H1 (cell line): Measurements from ENCODE around the gene ANXA7. TPM values are rescaled to one million over a fixed set of nuclear protein-coding genes. Genes with fewer than 3 reads are reported as not detected.

Experiments used
- CTCF ChIA-PET: fragments of 300-600 bp; sonication (Branson Sonifier 250); formaldehyde crosslinking; loops from one replicate; lab custom pipeline; 2021; ENCODE audit not compliant: partially characterized antibody; lab: Charles Lee
- POLR2A ChIA-PET: fragments of 300-600 bp; sonication (Branson Sonifier 250); formaldehyde crosslinking; loops from one replicate; lab custom pipeline; 2021; ENCODE audit warnings: inconsistent platforms; ENCODE audit not compliant: partially characterized antibody; lab: Charles Lee
- DNase-seq, 2 experiments: peaks; one replicate each; pipeline versions ENCODE4 v3.0.0 to v3.0.0-alpha.2; 2010 to 2022; ENCODE audit warnings: low spot score in 2 of 2, low read depth in 1 of 2, mixed read lengths in 1 of 2
- FAIRE-seq: peaks from 2 replicates; lab custom pipeline; 2011; peaks lifted over from hg19 to GRCh38; lab: Jason Lieb, UNC
- H2AFZ ChIP-seq: 2 replicates; pipeline ENCODE4 v1.8.1; 2012; ENCODE audit warnings: low read length, inconsistent platforms
- H2AK5ac ChIP-seq: 2 replicates; pipeline ENCODE4 v1.6.1; 2013; ENCODE audit warnings: low read depth, low read length
- H2BK120ac ChIP-seq: replicated peaks from 2 replicates; pipeline ENCODE3; 2013; ENCODE audit warnings: low read depth, low read length, inconsistent platforms
- H2BK12ac ChIP-seq: 2 replicates; pipeline ENCODE4 v1.6.1; 2013; ENCODE audit warnings: low read depth, low read length
- H2BK15ac ChIP-seq: 2 replicates; pipeline ENCODE4 v1.6.1; 2013; ENCODE audit warnings: low read length
- H2BK20ac ChIP-seq: 2 replicates; pipeline ENCODE4 v1.6.1; 2013; ENCODE audit warnings: low read length
- H2BK5ac ChIP-seq: 2 replicates; pipeline ENCODE4 v1.6.1; 2013; ENCODE audit warnings: low read depth, low read length
- H3K14ac ChIP-seq: 2 replicates; pipeline ENCODE4 v1.6.1; 2013; ENCODE audit warnings: inconsistent platforms; ENCODE audit not compliant: insufficient read length
- H3K18ac ChIP-seq: 2 replicates; pipeline ENCODE4 v1.6.1; 2013; ENCODE audit warnings: low read length; ENCODE audit errors: extremely low read depth
- H3K23ac ChIP-seq: 2 replicates; pipeline ENCODE4 v1.6.1; 2013; ENCODE audit warnings: inconsistent platforms; ENCODE audit not compliant: insufficient read length
- H3K23me2 ChIP-seq: 2 replicates; pipeline ENCODE4 v1.6.1; 2013; ENCODE audit warnings: low read depth, low read length
- H3K27ac ChIP-seq: 2 replicates; pipeline ENCODE4 v1.6.1; 2011; ENCODE audit warnings: low read depth, low read length, inconsistent platforms
- H3K27me3 ChIP-seq, 4 experiments: replicated peaks in 1 of 4; 1 replicate in 1 of 4; 2 replicates in 3 of 4; pipeline versions ENCODE4 v1.6.1 to v1.8.1; 2011 to 2013; ENCODE audit warnings: low read length in 3 of 4, mild to moderate bottlenecking in 3 of 4, inconsistent platforms in 2 of 4, mixed read lengths in 2 of 4, moderate library complexity in 1 of 4; ENCODE audit not compliant: control insufficient read depth in 3 of 4, insufficient read depth in 3 of 4; ENCODE audit errors: extremely low read depth in 1 of 4
- H3K36me3 ChIP-seq, 4 experiments: 2 replicates each; pipeline versions ENCODE4 v1.6.1 to v1.8.1; 2011 to 2013; ENCODE audit warnings: mild to moderate bottlenecking in 4 of 4, low read length in 3 of 4, moderate library complexity in 2 of 4, control low read depth in 1 of 4, inconsistent platforms in 1 of 4; ENCODE audit not compliant: insufficient read depth in 4 of 4, control insufficient read depth in 2 of 4
- H3K4ac ChIP-seq: replicated peaks from 2 replicates; pipeline ENCODE3; 2013; ENCODE audit warnings: low read length, low read depth, mixed read lengths, inconsistent platforms; ENCODE audit not compliant: insufficient read length
- H3K4me1 ChIP-seq, 4 experiments: replicated peaks in 1 of 4; 1 replicate in 1 of 4; 2 replicates in 3 of 4; pipeline versions ENCODE4 v1.6.1 to v1.8.1; 2011 to 2013; ENCODE audit warnings: low read length in 3 of 4, inconsistent platforms in 2 of 4, mixed read lengths in 1 of 4; ENCODE audit not compliant: insufficient read depth in 4 of 4, control insufficient read depth in 3 of 4
- H3K4me2 ChIP-seq, 2 experiments: 2 replicates each; pipeline versions ENCODE4 v1.6.1 to v1.8.1; 2011 to 2013; ENCODE audit warnings: low read depth in 2 of 2, low read length in 2 of 2, control low read depth in 1 of 2, inconsistent platforms in 1 of 2, mild to moderate bottlenecking in 1 of 2; ENCODE audit not compliant: insufficient read depth in 1 of 2
- H3K4me3 ChIP-seq, 4 experiments: fragments of 200-600, 300-600 bp in 1 of 4; sonication (generic), shearing (Covaris generic), sonication (Bioruptor Twin) in 1 of 4; 2 replicates each; pipeline versions ENCODE4 v1.5.1 to v1.8.1; 2011 to 2016; ENCODE audit warnings: low read length in 4 of 4, low read depth in 3 of 4, control low read depth in 2 of 4, inconsistent platforms in 2 of 4, mild to moderate bottlenecking in 2 of 4, mixed read lengths in 1 of 4, moderate library complexity in 1 of 4; ENCODE audit not compliant: insufficient read depth in 2 of 4; ENCODE audit errors: extremely low read depth in 1 of 4
- H3K56ac ChIP-seq: replicated peaks from 2 replicates; pipeline ENCODE3; 2013; ENCODE audit warnings: low read depth, mild to moderate bottlenecking, mixed read lengths, low read length, inconsistent platforms; ENCODE audit not compliant: insufficient read length
- H3K79me1 ChIP-seq: 2 replicates; pipeline ENCODE4 v1.6.1; 2013; ENCODE audit warnings: low read depth, low read length, control low read depth
- H3K79me2 ChIP-seq, 2 experiments: 2 replicates each; pipeline versions ENCODE4 v1.6.1 to v1.8.1; 2012 to 2013; ENCODE audit warnings: low read length in 2 of 2, mild to moderate bottlenecking in 2 of 2, inconsistent platforms in 1 of 2; ENCODE audit not compliant: insufficient read depth in 2 of 2, control insufficient read depth in 1 of 2
- H3K9ac ChIP-seq, 4 experiments: replicated peaks in 1 of 4; 1 replicate in 1 of 4; 2 replicates in 3 of 4; pipeline versions ENCODE4 v1.6.1 to v1.8.1; 2011 to 2013; ENCODE audit warnings: low read depth in 3 of 4, low read length in 3 of 4, control low read depth in 2 of 4, mild to moderate bottlenecking in 2 of 4, moderate library complexity in 2 of 4, inconsistent platforms in 1 of 4; ENCODE audit errors: extremely low read depth in 1 of 4
- H3K9me3 ChIP-seq, 2 experiments: 2 replicates each; pipeline versions ENCODE4 v1.6.1 to v1.8.1; 2012 to 2013; ENCODE audit warnings: mild to moderate bottlenecking in 2 of 2, moderate library complexity in 2 of 2, control low read depth in 1 of 2, inconsistent platforms in 1 of 2, low read depth in 1 of 2, low read length in 1 of 2, mixed read lengths in 1 of 2; ENCODE audit not compliant: insufficient read depth in 2 of 2
- H4K20me1 ChIP-seq, 2 experiments: replicated peaks in 1 of 2; 2 replicates each; pipeline versions ENCODE3 to v1.8.1; 2011 to 2013; ENCODE audit warnings: inconsistent platforms in 2 of 2, low read length in 2 of 2, mild to moderate bottlenecking in 1 of 2; ENCODE audit not compliant: insufficient read depth in 2 of 2, control insufficient read depth in 1 of 2
- H4K5ac ChIP-seq: 2 replicates; pipeline ENCODE4 v1.6.1; 2013; ENCODE audit warnings: low read length, low read depth, mixed read lengths, inconsistent platforms; ENCODE audit not compliant: insufficient read length
- H4K8ac ChIP-seq: 2 replicates; pipeline ENCODE4 v1.8.0; 2013; ENCODE audit warnings: mild to moderate bottlenecking, moderate library complexity, low read length, inconsistent platforms; ENCODE audit not compliant: insufficient read depth; ENCODE audit errors: extremely low read depth
- H4K91ac ChIP-seq: replicated peaks from 2 replicates; pipeline ENCODE3; 2013; ENCODE audit warnings: low read length, mixed read lengths, inconsistent platforms; ENCODE audit not compliant: insufficient read length
- CHD1 ChIP-seq: IDR thresholded peaks from 2 replicates; pipeline ENCODE4 v1.6.1; 2012; ENCODE audit warnings: low read depth, low read length, improper control_type of control experiment
- HDAC6 ChIP-seq: IDR thresholded peaks from one replicate; pipeline ENCODE4 v1.7.1; 2012; ENCODE audit warnings: low read depth, mild to moderate bottlenecking, inconsistent platforms, low read length, moderate library complexity
- KDM1A ChIP-seq: fragments of 200-600, 300-600 bp; sonication (generic); IDR thresholded peaks from 2 replicates; pipeline ENCODE4 v1.7.1; 2016; ENCODE audit warnings: mild to moderate bottlenecking, low read length, borderline replicate concordance
- KDM4A ChIP-seq: IDR thresholded peaks from one replicate; pipeline ENCODE4 v1.7.1; 2012; ENCODE audit warnings: low read depth, mild to moderate bottlenecking, moderate library complexity, low read length, inconsistent platforms; ENCODE audit not compliant: severe bottlenecking
- RNF2 ChIP-seq: fragments of 200-900, 300-1000 bp; sonication (generic); IDR thresholded peaks from 2 replicates; pipeline ENCODE4 v1.7.1; 2016; ENCODE audit warnings: borderline replicate concordance, low read depth, mild to moderate bottlenecking, antibody characterized with exemption, low read length; ENCODE audit not compliant: poor library complexity, severe bottlenecking; ENCODE audit errors: missing control alignments
- SAP30 ChIP-seq: fragments of 300-600 bp; sonication (generic); IDR thresholded peaks from 2 replicates; pipeline ENCODE4 v1.7.1; 2012; ENCODE audit warnings: low read length, moderate library complexity, mild to moderate bottlenecking, inconsistent platforms; ENCODE audit not compliant: insufficient read depth, insufficient replicate concordance
- SIN3A ChIP-seq, 2 experiments: IDR thresholded peaks in 1 of 2; conservative IDR thresholded peaks in 1 of 2; 2 replicates each; pipeline ENCODE4 v1.6.1; 2011 to 2012; ENCODE audit warnings: low read length in 2 of 2, improper control_type of control experiment in 1 of 2, low read depth in 1 of 2, mild to moderate bottlenecking in 1 of 2
- SIX5 ChIP-seq: IDR thresholded peaks from 2 replicates; pipeline ENCODE4 v1.6.1; 2011; ENCODE audit warnings: mild to moderate bottlenecking, low read depth, low read length
- SP4 ChIP-seq: IDR thresholded peaks from 2 replicates; pipeline ENCODE4 v1.6.1; 2012; ENCODE audit warnings: low read length, inconsistent platforms
- TAF7 ChIP-seq: optimal IDR thresholded peaks from 2 replicates; pipeline ENCODE3; 2011; ENCODE audit warnings: low read depth, mild to moderate bottlenecking, inconsistent platforms, low read length, moderate library complexity, borderline replicate concordance
- WGBS, 2 experiments: shearing (Covaris generic) in 1 of 2; methylation state at CpG; one replicate each; pipeline versions ENCODE4 v1.1.6 to v1.1.7; 2013 to 2015; ENCODE audit warnings: low lambda C conversion rate in 2 of 2, mixed read lengths in 2 of 2, inconsistent platforms in 1 of 2, low coverage in 1 of 2, missing lambda C conversion rate in 1 of 2; ENCODE audit not compliant: insufficient replicate concordance in 2 of 2, insufficient coverage in 1 of 2, insufficient read length in 1 of 2; ENCODE audit errors: extremely low coverage in 1 of 2, missing lambda C conversion rate in 1 of 2; 5-methylcytosine and 5-hydroxymethylcytosine counted together
- polyA plus RNA-seq, 7 experiments: library from polyadenylated mRNA; depleted of rRNA in 3 of 7; stranded (reverse) in 5 of 7; unstranded in 2 of 7; fragments of >200 nt in 5 of 7; fragments of 200-250 nt in 2 of 7; gene quantifications; 1 replicate in 5 of 7; 2 replicates in 1 of 7; 4 replicates in 1 of 7; pipeline versions ENCODE4 v1.2.1 to v1.2.3, GENCODE V29; 2011 to 2013; ENCODE audit warnings: missing spikeins in 2 of 7, mixed read lengths in 2 of 7
- total RNA-seq: library from RNA; stranded (reverse); fragmentation: NEBNext Ultra II Directional; extraction: Animal tissue kit (Norgen Biotek cat#: 25700); gene quantifications from 2 replicates; pipeline ENCODE4 v1.2.1, GENCODE V29; 2021

Gene ANXA7
- total and polyA plus RNA-seq, 2 of the 8 experiments (the other 6 are each of a cell fraction or from before 2014, with no cell fraction given), result 37.1 to 63.6 TPM

- Histone ChIP-seq H2BK12ac (no peak overlapping the region), H3K4me1 (no peaks in the 10 kb centered on the region), H2AK5ac (no peak overlapping the region), H2BK20ac (no peak overlapping the region), H3K27ac (no peak overlapping the region), H3K23me2 (no peaks in the 10 kb centered on the region), H3K4ac (no peak overlapping the region), H3K23ac (no peak overlapping the region), H3K9ac (no peak overlapping the region), H3K4me3 (no peak overlapping the region), H3K14ac (no peak overlapping the region), H4K91ac (no peak overlapping the region), H4K5ac (no peak overlapping the region), H3K27me3 (no peaks in the 10 kb centered on the region), H2BK5ac (no peak overlapping the region), H3K79me1 (no peaks in the 10 kb centered on the region), H3K56ac (no peak overlapping the region), H4K20me1 (no peaks in the 10 kb centered on the region), H2AFZ (no peak overlapping the region), H2BK120ac (no peak overlapping the region), H3K79me2 (no peaks in the 10 kb centered on the region), H2BK15ac (no peak overlapping the region), H3K9me3 (no peaks in the 10 kb centered on the region), H3K4me2 (no peak overlapping the region), H3K18ac (no peak overlapping the region), H4K8ac (no peak overlapping the region), H3K36me3 (peaks cover 0 to 11% (median under 1%) of the 10 kb centered on the region in 4 experiments; a peak in 1 of 8 replicates)
- CTCF ChIA-PET, result interaction anchor here (0.6 to 0.8 kb wide), 2 partner anchors 11 to 185 kb away, joined by 3 to 4 read pairs; no protein-coding TSS in a partner anchor
- POLR2A ChIA-PET, result interaction anchor here (0.5 to 1.2 kb wide), 4 partner anchors 18 to 400 kb away, joined by 3 read pairs; no protein-coding TSS in a partner anchor
- FAIRE-seq (no peak), DNase-seq (no peak)
- 89% methylated on average over 2 of the region's 2 CpGs; no CpG with 5 or more reads in 1 of the 2 experiments for WGBS, 2 experiments
- TF ChIP-seq KDM4A, result no peak
- no peak for TF ChIP-seq SIN3A (conservative IDR thresholded peaks at IDR 0.05 in 1 of 2, IDR thresholded peaks at IDR 0.05 in 1 of 2; ENCODE audit: low read depth in 1 of 2, low read length in 2 of 2)
- TF ChIP-seq CHD1, result no peak
- no peak for TF ChIP-seq SP4
- no peak for TF ChIP-seq KDM1A
- TF ChIP-seq TAF7, result no peak
- no peak for TF ChIP-seq HDAC6
- no peak for TF ChIP-seq RNF2
- no peak for TF ChIP-seq SIX5
- no peak for TF ChIP-seq SAP30
Measured at GRCh38 chr10:73432646-73433537, 19.0 kb upstream of the ANXA7 start.
